Measurements from ENCODE around the gene TNFAIP2. TPM values are rescaled to one million over a fixed set of nuclear protein-coding genes. Genes with fewer than 3 reads are reported as not detected.

Gene TNFAIP2
- total RNA-seq, 2 experiments from 2014 or later = 1.7 to 1.8 TPM

DNA sequence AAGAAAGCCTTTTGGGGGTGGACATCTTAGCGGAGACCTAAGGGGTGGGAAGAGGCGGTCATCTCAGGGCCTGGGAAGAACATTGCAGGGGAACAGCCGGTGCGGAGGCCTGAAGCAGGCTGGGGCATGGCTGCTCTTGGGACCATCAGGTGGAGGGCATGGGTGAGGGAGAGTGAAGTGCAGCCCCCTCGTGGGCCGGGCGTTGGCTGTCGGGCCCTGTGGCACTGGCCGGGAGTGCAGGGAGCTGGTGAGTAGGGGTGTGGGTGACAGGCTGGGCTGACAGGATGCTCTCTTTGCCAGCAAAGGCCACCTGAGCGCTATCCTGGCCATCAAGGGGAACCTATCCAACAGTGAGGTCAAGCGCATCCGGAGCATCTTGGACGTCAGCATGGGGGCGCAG, 11.7 kb downstream of the TNFAIP2 start:
- no peaks in the 10 kb centered on the region for H3K4me1 Mint-ChIP-seq
- no peaks in the 10 kb centered on the region for H3K9me3 Mint-ChIP-seq (ENCODE audit: low read depth)
- ChIA-PET POLR2A (no interaction called here), CTCF (interaction anchor here (1.0 kb wide), 1 partner anchor 9 kb away, joined by 3 read pairs; no protein-coding TSS in a partner anchor)
- no peak for DNase-seq
- no peaks in the 10 kb centered on the region for H3K36me3 Mint-ChIP-seq (ENCODE audit: low read depth)
- no peak for ATAC-seq
- intact Hi-C loops (cut with DNase I, micrococcal nuclease) = no loop called here
- H3K4me3 Mint-ChIP-seq = no peak overlapping the region
- H3K27ac Mint-ChIP-seq = no peak overlapping the region
- H3K27me3 Mint-ChIP-seq = peaks cover 4% of the 10 kb centered on the region

DNA sequence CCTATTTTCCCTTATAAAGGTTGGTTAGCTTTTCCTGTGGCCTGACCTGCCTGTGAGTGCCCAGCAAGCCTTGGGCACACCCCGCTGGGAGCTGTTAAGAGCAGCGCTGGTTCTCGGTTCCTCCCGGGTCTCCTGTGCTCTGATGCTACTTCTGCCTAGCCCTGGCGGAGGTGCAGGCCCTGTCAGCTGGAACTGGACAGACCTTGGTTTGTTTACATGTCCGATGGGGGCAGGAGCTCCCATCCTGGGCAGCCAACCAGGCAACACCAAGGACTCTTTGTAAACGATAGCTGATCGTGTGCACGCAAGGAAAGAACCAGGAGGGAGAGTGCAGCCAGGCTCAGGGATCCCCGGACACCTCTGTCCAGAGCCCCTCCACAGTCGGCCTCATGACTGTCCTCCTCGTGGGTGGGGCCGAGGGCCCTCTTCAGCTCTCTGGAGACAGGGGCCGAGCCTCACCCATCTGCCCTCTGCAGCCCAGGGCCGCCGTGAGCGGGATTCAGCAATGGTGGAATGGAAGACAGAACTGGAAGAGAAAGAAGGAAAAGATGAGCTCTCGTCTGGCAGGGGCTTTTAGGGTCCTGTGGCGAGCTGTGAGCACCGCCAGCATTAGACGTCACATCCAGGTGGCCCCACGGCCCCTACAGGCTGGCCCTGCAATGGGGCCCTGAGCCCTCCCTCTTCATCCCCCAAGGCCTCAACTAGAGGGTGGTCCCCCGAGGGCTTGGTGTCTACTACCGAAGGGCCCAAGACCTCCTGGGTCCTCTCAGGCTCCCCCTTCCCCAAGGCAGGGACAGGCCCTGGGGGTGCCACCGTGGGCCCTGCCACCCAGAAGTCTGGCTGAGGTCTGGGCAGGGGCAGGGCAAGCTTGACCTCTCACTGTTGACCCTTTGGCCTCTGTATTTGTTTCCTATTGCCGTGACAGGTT, 12.3 kb downstream of the TNFAIP2 start:
- POLR2A ChIA-PET = interaction anchor here (0.5 kb wide), 1 partner anchor 472 kb away, joined by 3 read pairs; no protein-coding TSS in a partner anchor

GRCh38 chr14:103136388-103137271, 13.4 kb downstream of the TNFAIP2 start:
- no peak for DNase-seq
- Mint-ChIP-seq H3K9me3 (ENCODE audit: low read depth) (no peaks in the 10 kb centered on the region), H3K27ac (no peak overlapping the region), H3K4me3 (no peak overlapping the region), H3K27me3 (peaks cover 15% of the 10 kb centered on the region), H3K36me3 (ENCODE audit: low read depth) (no peaks in the 10 kb centered on the region), H3K4me1 (no peaks in the 10 kb centered on the region)
- no peak for ATAC-seq
- intact Hi-C loops (cut with DNase I, micrococcal nuclease) = no loop called here
- CTCF ChIA-PET = interaction anchor here (2.3 kb wide), 1 partner anchor 32 kb away, joined by 7 read pairs; no protein-coding TSS in a partner anchor
- POLR2A ChIA-PET = interaction anchor here (0.5 kb wide), 1 partner anchor 471 kb away, joined by 3 read pairs; no protein-coding TSS in a partner anchor

More for the DNA sequence above, 12.3 kb downstream of the TNFAIP2 start:
- Mint-ChIP-seq H3K36me3 (ENCODE audit: low read depth) (no peaks in the 10 kb centered on the region), H3K27ac (no peak overlapping the region), H3K4me3 (no peak overlapping the region), H3K4me1 (no peaks in the 10 kb centered on the region), H3K27me3 (peaks cover 8% of the 10 kb centered on the region), H3K9me3 (ENCODE audit: low read depth) (no peaks in the 10 kb centered on the region)
- ATAC-seq = no peak
- CTCF ChIA-PET = interaction anchor here (1.0 kb wide), 1 partner anchor 8 kb away, joined by 3 read pairs; no protein-coding TSS in a partner anchor
- intact Hi-C loops (cut with DNase I, micrococcal nuclease) = no loop called here
- no peak for DNase-seq

- intact Hi-C loops (cut with DNase I, micrococcal nuclease) = no loop called here
- no peaks in the 10 kb centered on the region for H3K4me1 Mint-ChIP-seq
- POLR2A ChIA-PET = no interaction called here
- ATAC-seq = no peak
- CTCF ChIA-PET = interaction anchor here (2.3 kb wide), 1 partner anchor 33 kb away, joined by 7 read pairs; no protein-coding TSS in a partner anchor
- no peaks in the 10 kb centered on the region for H3K9me3 Mint-ChIP-seq (ENCODE audit: low read depth)
- no peak overlapping the region for H3K4me3 Mint-ChIP-seq
- H3K27ac Mint-ChIP-seq = no peak overlapping the region
- H3K27me3 Mint-ChIP-seq = peaks cover 22% of the 10 kb centered on the region
- DNase-seq = no peak
- H3K36me3 Mint-ChIP-seq (ENCODE audit: low read depth) = no peaks in the 10 kb centered on the region
Observed at GRCh38 chr14:103137689-103138300, 14.5 kb downstream of the TNFAIP2 start.

DNA sequence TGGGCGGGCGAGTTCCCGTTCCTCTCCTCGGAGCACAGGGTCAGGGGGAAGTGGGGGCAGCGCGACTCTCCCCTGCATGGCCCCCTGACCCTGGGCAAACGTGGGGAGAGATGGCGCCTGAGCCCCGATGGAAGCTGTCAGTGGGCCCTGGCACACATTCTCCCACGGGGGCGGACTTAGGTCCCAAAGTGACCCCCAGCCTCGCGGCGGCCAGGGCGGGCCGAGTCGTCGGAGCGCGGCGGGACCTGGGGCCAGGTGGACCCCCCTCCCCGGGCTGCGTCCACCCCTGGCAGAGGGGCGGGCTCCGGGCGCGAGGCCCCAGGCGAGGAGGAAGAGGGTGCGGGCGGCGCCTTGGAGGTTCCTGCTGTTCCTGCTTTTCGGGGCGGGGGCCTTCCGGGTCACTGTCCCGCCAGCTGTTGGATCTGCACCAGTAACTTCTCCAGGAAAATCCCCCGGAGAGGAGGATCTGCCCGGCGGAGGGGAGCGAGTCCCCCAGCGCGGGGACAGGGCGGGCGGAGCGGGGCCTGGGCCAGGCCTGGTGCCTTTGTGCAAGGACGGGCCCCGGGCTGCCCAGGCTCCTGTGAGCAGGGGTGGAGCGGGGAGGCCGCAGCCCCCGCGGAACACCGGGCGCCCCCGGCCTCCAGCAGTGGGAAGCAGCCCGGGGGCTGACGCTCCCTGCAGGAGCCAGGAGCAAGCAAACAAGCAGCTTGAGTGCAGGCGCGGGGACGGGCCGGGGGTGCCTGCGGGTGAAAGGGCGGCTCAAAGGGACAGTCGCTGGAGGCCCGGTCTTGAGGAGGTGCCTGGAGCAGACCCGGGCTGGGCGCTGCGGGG, 15.3 kb downstream of the TNFAIP2 start:
- DNase-seq (no peak), ATAC-seq (no peak)
- Mint-ChIP-seq H3K4me1 (no peaks in the 10 kb centered on the region), H3K27me3 (peaks cover 29% of the 10 kb centered on the region), H3K36me3 (ENCODE audit: low read depth) (no peaks in the 10 kb centered on the region), H3K4me3 (no peak overlapping the region), H3K9me3 (ENCODE audit: low read depth) (no peaks in the 10 kb centered on the region), H3K27ac (no peak overlapping the region)
- ChIA-PET POLR2A (no interaction called here), CTCF (interaction anchor here (2.3 kb wide), 1 partner anchor 34 kb away, joined by 7 read pairs; no protein-coding TSS in a partner anchor)
- intact Hi-C loops (cut with DNase I, micrococcal nuclease) = no loop called here

- Mint-ChIP-seq H3K4me1 (no peaks in the 10 kb centered on the region), H3K9me3 (ENCODE audit: low read depth) (no peaks in the 10 kb centered on the region), H3K4me3 (no peak overlapping the region), H3K36me3 (ENCODE audit: low read depth) (no peaks in the 10 kb centered on the region), H3K27me3 (peaks cover 32% of the 10 kb centered on the region), H3K27ac (no peak overlapping the region)
- POLR2A ChIA-PET = no interaction called here
- no peak for DNase-seq
- CTCF ChIA-PET = interaction anchor here (0.6 to 1.2 kb wide), 3 partner anchors 33 to 521 kb away, joined by 3 to 12 read pairs (median 5); no protein-coding TSS in a partner anchor
- no peak for ATAC-seq
- intact Hi-C loops (cut with DNase I, micrococcal nuclease) = loop anchor here in 1 of 2 experiments (2.0 kb wide), 1 partner anchor 65 kb away; no protein-coding TSS in a partner anchor
Observed at GRCh38 chr14:103139132-103140025, 16.1 kb downstream of the TNFAIP2 start.

DNA sequence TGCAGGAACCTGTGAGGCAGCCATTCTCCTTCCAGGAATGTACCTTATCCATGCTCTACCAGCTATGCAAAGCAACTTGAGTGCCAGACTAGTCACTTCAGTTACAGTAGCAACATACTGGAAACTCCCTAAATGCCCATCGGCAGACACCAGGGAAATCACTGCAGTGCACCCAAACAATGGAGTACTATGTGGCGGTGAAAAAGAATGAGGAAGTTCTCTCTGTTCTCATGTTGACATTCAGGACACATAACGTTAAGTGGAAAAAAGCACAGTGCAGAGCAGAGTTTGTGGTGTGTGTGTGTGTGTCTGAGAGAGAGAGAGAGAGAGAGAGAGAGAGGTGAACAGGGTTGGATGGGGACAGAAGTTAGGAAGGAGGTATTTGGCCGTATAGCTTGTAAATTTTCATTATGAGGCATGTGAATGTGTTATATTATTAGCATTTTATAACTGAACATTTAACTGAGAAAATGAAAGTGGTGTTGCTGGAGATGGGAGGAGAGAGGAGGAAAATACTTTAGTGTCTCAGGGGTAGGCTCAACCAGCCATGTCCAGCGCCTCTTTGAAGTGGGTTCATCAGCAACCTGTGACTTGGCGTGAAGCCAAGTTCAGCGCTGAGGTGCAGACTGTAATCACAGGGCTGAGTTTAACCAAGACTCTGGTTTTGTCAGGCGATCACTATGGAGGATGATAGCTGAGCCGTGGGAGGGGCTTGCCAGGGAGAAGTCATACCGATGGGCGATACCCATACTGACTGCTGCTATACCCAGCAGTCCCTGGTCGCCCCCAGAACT, 17.3 kb downstream of the TNFAIP2 start:
- ATAC-seq = peak; percentile 51
- H3K9me3 Mint-ChIP-seq (ENCODE audit: low read depth) = no peaks in the 10 kb centered on the region
- intact Hi-C loops (cut with DNase I, micrococcal nuclease) = loop anchor here in 1 of 2 experiments (1.0 to 2.0 kb wide), 2 partner anchors 35 to 66 kb away; no protein-coding TSS in a partner anchor
- peaks cover 33% of the 10 kb centered on the region for H3K27me3 Mint-ChIP-seq
- no peaks in the 10 kb centered on the region for H3K36me3 Mint-ChIP-seq (ENCODE audit: low read depth)
- ChIA-PET POLR2A (interaction anchor here (0.7 kb wide), 1 partner anchor 9 kb away, joined by 3 read pairs; no protein-coding TSS in a partner anchor), CTCF (interaction anchor here (0.7 to 1.2 kb wide), 3 partner anchors 34 to 150 kb away, joined by 3 to 12 read pairs (median 5); no protein-coding TSS in a partner anchor)
- H3K27ac Mint-ChIP-seq = no peak overlapping the region
- no peaks in the 10 kb centered on the region for H3K4me1 Mint-ChIP-seq
- no peak for DNase-seq
- H3K4me3 Mint-ChIP-seq = no peak overlapping the region

DNA sequence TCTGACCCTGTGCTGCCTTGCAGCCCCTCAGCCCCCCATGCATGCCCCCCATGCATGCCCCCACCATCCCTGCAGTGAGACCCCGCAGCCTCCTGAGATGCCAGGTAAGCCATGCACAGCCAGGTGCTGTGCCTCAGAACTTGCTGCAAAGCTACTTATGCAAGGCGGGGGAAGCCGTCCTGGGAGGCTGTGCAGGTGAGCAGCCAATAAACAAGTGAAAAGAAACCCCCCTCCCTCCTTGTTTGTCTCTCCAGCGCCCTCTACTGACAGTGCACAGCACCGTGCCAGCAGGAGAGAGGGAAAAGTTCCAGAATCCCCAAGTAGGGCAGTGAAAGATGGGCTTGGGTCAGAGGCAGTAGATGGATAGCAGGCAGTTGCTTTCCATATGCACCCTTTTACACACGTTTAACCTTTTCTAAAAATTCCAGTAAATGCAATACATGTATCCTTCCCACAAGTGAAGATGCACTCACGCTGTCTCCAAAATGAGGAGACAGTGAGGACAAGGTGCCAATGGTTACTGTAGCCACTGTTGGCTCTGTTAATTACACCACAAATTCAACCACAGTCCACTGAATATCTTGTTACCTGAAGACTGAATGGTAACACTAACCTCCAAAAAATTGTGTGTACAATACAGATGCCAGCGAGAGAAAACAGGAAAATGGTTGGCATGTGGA, 18.0 kb downstream of the TNFAIP2 start:
- Mint-ChIP-seq H3K4me1 (no peaks in the 10 kb centered on the region), H3K4me3 (no peak overlapping the region), H3K9me3 (ENCODE audit: low read depth) (no peaks in the 10 kb centered on the region), H3K27ac (no peak overlapping the region), H3K27me3 (peaks cover 35% of the 10 kb centered on the region), H3K36me3 (ENCODE audit: low read depth) (no peaks in the 10 kb centered on the region)
- intact Hi-C loops (cut with DNase I, micrococcal nuclease) = loop anchor here in 1 of 2 experiments (1.0 to 2.0 kb wide), 2 partner anchors 36 to 66 kb away; no protein-coding TSS in a partner anchor
- peak; percentile 72 for DNase-seq
- ChIA-PET CTCF (interaction anchor here (0.7 to 1.9 kb wide), 4 partner anchors 35 to 150 kb away, joined by 3 to 13 read pairs (median 8); no protein-coding TSS in a partner anchor), POLR2A (no interaction called here)
- peak; percentile 51 for ATAC-seq
